ENCODE results near the gene CD3E.

DNA sequence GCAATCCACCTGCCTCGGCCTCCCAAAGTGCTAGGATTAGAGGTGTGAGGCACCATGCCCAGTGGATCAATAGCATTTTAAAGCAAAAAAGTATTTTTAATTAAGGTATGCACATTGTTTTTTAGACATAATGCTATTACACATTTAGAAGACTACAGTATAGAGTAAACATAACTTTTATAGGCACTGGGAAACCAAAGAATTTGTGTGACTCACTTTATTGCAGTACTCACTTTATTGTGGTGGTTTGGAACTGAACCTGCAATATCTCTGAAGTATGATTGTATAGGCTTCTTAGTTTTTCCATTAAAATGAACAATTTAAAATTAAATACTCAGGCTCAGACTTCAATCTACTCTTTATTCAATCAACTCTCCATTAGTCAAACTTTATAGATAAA lies 17.5 kb upstream of the CD3E start:
- TF ChIP-seq, protein P1, sequence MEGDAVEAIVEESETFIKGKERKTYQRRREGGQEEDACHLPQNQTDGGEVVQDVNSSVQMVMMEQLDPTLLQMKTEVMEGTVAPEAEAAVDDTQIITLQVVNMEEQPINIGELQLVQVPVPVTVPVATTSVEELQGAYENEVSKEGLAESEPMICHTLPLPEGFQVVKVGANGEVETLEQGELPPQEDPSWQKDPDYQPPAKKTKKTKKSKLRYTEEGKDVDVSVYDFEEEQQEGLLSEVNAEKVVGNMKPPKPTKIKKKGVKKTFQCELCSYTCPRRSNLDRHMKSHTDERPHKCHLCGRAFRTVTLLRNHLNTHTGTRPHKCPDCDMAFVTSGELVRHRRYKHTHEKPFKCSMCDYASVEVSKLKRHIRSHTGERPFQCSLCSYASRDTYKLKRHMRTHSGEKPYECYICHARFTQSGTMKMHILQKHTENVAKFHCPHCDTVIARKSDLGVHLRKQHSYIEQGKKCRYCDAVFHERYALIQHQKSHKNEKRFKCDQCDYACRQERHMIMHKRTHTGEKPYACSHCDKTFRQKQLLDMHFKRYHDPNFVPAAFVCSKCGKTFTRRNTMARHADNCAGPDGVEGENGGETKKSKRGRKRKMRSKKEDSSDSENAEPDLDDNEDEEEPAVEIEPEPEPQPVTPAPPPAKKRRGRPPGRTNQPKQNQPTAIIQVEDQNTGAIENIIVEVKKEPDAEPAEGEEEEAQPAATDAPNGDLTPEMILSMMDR (IDR thresholded peaks at IDR 0.05), result no peak
- no peak for TF ChIP-seq POLR2A (IDR thresholded peaks at IDR 0.05)

Measured in tibial nerve (tissue), 3 donors.